ENCODE measurements around the gene KRT75.
"Not testable (repeated sequence)": the region's sequence is repeated elsewhere in the genome, so short reads cannot be mapped to it uniquely, and the experiment has no call there.

DNA sequence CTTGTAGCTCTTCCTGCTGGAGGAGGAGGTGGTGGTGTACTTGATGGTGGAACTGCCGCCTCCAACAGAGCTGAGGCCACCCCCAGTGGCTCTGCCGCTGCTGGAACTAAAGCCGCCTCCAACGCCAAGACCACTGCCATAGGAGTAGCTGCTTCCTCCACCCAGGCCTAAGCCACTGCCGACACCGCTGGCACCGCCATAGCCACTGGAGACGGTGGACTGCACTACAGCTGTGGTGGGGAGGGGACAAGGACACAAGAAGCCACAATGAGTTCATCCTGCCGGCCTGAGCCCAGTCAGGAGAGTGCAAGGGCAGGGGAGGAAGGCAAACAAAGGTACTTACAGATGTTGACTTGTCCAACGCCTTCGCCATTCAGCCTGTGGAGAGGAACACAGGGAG, 13.0 kb upstream of the KRT75 start:
- TF ChIP-seq POLR2AphosphoS5 (IDR thresholded peaks at IDR 0.05; ENCODE audit: low read depth, low read length); POLR2A (IDR thresholded peaks at IDR 0.05; ENCODE audit: low read depth, low read length); TAF1 (IDR thresholded peaks at IDR 0.05; ENCODE audit: borderline replicate concordance, low read depth, low read length): not testable (repeated sequence)

All from GM12892 (cell line).